Kidney epithelial cell (primary cell): ENCODE data around the gene UBD. TPM values are rescaled to one million over a fixed set of nuclear protein-coding genes. Genes with fewer than 3 reads are reported as not detected.

Experiments
- DNase-seq: peaks from one replicate; pipeline ENCODE4 v3.0.0-alpha.2; 2010; ENCODE audit warnings: low read depth
- H3K27me3 ChIP-seq: 2 replicates; pipeline ENCODE4 v1.6.0; 2011; ENCODE audit warnings: low read length; ENCODE audit not compliant: control insufficient read depth, insufficient read depth
- H3K36me3 ChIP-seq: 2 replicates; pipeline ENCODE4 v1.5.1; 2011; ENCODE audit warnings: low read length; ENCODE audit not compliant: control insufficient read depth, insufficient read depth
- H3K4me3 ChIP-seq: 2 replicates; pipeline ENCODE4 v1.5.1; 2011; ENCODE audit warnings: low read depth, mild to moderate bottlenecking, control low read depth, low read length
- total RNA-seq: library from RNA; depleted of rRNA; stranded (reverse); fragments of >200 nt; gene quantifications from 2 replicates; pipeline ENCODE4 v1.2.3, GENCODE V29; 2015
- TF ChIP-seq, protein P1 (sequence below): IDR thresholded peaks from 2 replicates; pipeline ENCODE4 v1.5.1; 2011; ENCODE audit warnings: mild to moderate bottlenecking, moderate library complexity, low read length, control low read depth, inconsistent platforms; ENCODE audit not compliant: insufficient read depth, poor library complexity, severe bottlenecking

The UBD gene
- total RNA-seq, 1 donor from 2014 or later = 9.4 TPM

DNA sequence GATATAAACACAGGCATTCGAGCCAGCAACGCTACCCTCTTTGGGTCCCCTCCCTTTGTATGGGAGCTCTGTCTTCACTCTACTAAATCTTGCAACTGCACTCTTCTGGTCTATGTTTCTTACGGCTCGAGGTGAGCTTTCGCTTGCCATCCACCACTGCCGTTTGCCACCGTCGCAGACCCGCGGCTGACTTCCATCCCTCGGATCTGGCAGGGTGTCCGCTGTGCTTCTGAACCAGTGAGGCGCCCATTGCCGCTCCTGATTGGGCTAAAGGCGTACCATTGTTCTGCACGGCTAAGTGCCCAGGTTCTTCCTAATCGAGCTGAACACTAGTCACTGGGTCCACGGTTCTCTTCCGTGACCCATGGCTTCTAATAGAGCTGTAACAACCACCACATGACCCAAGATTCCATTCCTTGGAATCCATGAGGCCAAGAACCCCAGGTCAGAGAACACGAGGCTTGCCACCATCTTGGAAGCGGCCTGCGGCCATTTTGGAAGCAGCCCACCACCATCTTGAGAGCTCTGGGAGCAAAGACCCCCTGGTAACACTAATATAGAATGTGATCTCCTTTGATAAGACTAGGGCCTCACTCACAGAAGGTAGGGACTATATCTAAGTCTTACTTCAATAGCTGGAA lies 973 bp downstream of the UBD start:
- TF ChIP-seq, protein P1, sequence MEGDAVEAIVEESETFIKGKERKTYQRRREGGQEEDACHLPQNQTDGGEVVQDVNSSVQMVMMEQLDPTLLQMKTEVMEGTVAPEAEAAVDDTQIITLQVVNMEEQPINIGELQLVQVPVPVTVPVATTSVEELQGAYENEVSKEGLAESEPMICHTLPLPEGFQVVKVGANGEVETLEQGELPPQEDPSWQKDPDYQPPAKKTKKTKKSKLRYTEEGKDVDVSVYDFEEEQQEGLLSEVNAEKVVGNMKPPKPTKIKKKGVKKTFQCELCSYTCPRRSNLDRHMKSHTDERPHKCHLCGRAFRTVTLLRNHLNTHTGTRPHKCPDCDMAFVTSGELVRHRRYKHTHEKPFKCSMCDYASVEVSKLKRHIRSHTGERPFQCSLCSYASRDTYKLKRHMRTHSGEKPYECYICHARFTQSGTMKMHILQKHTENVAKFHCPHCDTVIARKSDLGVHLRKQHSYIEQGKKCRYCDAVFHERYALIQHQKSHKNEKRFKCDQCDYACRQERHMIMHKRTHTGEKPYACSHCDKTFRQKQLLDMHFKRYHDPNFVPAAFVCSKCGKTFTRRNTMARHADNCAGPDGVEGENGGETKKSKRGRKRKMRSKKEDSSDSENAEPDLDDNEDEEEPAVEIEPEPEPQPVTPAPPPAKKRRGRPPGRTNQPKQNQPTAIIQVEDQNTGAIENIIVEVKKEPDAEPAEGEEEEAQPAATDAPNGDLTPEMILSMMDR = no peak

DNA sequence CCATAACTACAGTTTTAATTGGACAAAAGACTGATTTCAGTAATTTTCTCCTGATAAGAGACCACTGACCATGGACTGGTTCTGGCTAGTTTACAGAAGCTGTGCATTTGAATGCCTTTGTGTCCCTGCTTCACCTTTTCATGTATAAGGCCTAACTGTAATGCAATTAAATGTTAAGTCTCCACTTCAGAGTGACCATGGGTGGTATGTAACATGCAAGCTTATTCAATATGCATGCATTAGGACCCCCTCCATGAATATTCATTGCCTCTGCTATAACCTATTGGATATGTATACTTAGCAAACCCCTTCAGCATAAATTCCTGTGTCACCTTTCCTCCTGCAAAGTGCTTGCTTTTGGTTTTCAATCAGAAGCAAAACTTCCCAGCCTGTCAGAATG lies 2.2 kb downstream of the UBD start:
- Histone ChIP-seq H3K27me3 (peaks cover 31% of the 10 kb centered on the region), H3K36me3 (no peaks in the 10 kb centered on the region), H3K4me3 (no peak overlapping the region)
- no peak for DNase-seq
- TF ChIP-seq, protein P1 = no peak

More for the DNA sequence above, 973 bp downstream of the UBD start:
- no peak for DNase-seq
- no peaks in the 10 kb centered on the region for H3K36me3 ChIP-seq
- no peak overlapping the region for H3K4me3 ChIP-seq
- H3K27me3 ChIP-seq = peaks cover 19% of the 10 kb centered on the region

DNA sequence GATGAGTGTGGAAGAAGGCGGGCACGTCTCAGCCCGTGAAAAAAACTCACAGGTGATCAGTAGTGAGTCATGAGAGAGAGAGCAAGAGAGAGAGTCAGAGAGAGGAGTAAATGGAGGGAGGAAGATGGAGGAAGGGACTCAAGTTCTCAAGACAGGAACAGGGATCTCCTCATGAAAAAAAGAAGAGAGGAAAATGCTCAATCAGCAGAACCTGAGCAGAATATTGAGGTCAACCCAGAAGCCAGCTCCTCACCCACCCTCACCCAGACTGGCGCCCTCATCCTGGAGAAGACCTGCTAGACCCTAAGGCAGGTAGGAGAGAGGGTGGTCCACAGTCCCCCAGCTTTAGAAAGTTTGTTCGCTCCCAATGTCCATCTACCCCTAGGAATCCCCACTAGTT lies 4.8 kb downstream of the UBD start:
- no peak overlapping the region for H3K4me3 ChIP-seq
- TF ChIP-seq, protein P1 = no peak
- H3K27me3 ChIP-seq = peaks cover 29% of the 10 kb centered on the region

DNA sequence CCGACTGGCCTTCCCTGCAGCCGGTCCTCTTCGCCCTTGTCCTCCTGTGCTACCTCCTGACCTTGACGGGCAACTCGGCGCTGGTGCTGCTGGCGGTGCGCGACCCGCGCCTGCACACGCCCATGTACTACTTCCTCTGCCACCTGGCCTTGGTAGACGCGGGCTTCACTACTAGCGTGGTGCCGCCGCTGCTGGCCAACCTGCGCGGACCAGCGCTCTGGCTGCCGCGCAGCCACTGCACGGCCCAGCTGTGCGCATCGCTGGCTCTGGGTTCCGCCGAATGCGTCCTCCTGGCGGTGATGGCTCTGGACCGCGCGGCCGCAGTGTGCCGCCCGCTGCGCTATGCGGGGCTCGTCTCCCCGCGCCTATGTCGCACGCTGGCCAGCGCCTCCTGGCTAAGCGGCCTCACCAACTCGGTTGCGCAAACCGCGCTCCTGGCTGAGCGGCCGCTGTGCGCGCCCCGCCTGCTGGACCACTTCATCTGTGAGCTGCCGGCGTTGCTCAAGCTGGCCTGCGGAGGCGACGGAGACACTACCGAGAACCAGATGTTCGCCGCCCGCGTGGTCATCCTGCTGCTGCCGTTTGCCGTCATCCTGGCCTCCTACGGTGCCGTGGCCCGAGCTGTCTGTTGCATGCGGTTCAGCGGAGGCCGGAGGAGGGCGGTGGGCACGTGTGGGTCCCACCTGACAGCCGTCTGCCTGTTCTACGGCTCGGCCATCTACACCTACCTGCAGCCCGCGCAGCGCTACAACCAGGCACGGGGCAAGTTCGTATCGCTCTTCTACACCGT lies 6.1 kb downstream of the UBD start:
- peaks cover 27% of the 10 kb centered on the region for H3K27me3 ChIP-seq
- H3K36me3 ChIP-seq = no peaks in the 10 kb centered on the region
- TF ChIP-seq, protein P1 = no peak
- no peak overlapping the region for H3K4me3 ChIP-seq
- no peak for DNase-seq

More for the DNA sequence above, 4.8 kb downstream of the UBD start:
- no peaks in the 10 kb centered on the region for H3K36me3 ChIP-seq
- no peak for DNase-seq

DNA sequence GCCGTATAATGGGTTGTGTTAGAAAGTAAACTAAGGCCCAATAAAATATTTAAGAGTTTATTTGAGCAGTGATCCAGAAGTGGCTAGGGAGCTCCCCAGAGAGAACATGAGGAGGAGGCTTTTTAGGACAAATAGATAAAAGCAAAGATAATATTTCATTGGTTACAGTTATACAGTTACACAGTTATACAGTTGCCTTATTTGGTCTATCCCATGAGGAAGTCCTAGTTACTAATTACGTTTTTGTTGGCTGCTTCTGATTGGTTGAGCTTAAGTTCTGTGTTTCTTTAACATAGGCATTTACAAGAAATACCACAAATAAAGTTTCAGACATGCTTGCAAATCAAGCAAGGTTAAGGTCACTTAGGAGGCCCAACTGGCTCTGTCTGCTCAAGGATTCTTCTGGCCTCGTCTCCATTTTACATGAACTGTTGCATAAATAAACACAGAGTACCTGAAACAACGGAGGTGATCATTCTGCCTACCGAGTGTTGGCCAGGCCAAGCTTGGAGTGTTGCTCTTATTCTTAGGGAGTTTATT lies 7.0 kb downstream of the UBD start:
- Histone ChIP-seq H3K4me3 (no peak overlapping the region), H3K36me3 (no peaks in the 10 kb centered on the region), H3K27me3 (peaks cover 27% of the 10 kb centered on the region)
- TF ChIP-seq, protein P1 = no peak
- no peak for DNase-seq
